NCI-H82 treated with DMSO at 0.1 percent for 48 hours (cell line): Measurements from ENCODE around the gene GTSE1.

Experiments
- DNase-seq: peaks from one replicate; lab custom pipeline; 2025; ENCODE audit not compliant: unreplicated experiment; lab: John Stamatoyannopoulos, UW

The GTSE1 gene

DNA sequence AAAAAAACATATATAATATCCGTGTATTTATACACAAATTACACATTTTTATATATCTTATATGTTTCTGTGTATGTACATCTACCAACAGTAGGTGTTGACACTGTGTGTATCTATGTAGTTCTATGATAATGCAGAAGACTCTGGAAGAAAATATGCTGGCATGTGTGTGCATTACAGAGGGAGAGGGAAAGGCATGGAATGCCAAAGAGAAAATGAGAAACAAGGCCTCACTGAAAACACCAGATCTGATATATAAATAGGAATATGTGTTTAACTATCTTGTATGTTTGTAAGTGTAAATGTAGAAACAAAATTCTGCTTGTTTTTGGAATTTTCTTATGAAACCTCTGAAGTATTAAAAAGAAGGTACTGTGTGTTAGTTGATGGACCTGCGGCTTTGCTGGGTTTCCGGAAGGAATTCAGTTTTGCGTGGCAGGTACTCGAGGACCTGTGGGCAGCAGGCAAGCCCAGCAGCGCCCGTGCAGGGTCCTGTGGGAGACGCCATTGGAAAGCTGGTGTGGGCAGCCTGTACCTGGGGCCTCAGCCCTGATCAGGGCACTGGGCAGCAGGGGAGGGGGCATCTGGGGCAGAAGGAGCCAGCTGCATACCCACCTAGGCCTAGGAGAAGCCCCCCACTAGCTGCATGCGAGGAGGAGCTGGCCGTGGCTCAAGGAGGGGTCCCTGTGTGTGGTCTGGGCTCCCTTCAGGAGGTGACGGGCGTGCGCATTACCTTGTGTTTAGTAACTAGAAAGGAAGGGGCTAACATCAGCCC is 31.2 kb downstream of the GTSE1 start:
- DNase-seq, result no peak

GRCh38 chr22:46328797-46329196 is 32.1 kb downstream of the GTSE1 start:
- DNase-seq, result no peak

DNA sequence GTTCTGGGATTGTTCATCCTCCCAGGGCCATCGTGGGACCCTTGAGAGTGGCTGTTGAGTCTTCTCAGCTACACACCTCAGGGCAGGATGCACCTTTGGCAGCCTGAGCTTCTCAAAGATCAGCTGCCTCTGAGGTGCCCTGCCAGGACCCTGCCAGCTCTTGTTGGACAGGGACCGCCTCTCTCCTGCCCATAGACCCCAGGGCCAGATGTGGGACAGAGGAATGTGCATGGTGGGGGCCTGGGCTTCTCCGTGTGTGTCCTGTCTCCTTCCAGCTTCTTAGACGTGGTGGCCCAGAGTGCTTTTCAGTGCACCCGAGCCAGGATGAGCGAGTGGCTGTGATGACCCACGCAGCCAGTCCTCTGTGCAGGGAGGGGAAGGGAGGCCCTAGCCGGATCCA is 32.9 kb downstream of the GTSE1 start:
- DNase-seq, result no peak

- DNase-seq, result no peak
Measured at GRCh38 chr22:46330426-46330825, 33.8 kb downstream of the GTSE1 start.

GRCh38 chr22:46331496-46331895 is 34.8 kb downstream of the GTSE1 start:
- DNase-seq, result no peak

DNA sequence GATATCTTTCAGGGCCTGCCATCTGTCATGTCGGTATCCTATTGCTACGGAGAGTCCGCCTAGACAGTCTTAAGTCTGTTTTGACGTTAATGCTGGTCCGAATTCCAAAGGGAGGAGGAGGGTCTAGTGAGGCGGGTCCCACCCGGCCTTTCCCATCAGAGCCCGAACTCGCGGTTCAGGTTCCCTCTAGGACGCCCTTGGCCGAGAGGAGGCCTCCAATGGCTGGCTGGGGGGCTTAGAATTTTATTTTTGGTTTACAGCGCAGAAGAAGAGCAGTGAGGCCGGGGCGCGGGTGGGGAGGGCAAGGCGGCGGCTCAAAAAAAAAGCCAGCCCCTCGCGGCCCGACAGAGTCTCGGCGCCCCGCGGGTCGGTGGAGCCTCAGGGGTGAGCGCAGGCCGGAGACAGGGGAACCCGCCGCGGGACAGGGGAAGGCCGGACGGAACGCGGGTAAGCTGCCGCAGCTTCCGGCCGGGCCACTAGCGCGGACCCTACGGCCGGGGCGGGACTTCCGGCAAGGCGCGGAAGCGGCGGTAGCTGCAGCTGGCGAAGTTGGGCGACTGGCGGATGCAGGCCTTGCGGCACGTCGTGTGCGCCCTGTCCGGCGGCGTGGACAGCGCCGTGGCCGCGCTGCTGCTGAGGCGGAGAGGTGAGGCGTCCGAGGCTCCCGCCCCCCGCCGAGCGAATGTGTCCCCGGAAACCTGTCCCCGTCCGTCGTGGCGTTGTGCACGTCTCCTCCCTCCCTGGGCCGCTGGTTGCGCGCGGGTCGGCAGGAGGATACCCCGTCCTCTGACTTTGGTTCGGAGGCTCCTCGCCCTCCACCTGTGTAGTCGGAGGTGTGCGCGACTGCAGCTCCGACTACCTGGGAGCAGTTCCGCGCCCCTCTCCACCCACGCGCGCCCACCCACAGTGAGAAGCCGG is 38.8 kb downstream of the GTSE1 start, which contains the start of gene TRMU:
Gene TRMU (plus strand): TSS at position 514 of the 918 bp plus-strand sequence. CDS start 51 bp downstream, at position 565.
- DNase-seq, result peak; percentile 14

DNA sequence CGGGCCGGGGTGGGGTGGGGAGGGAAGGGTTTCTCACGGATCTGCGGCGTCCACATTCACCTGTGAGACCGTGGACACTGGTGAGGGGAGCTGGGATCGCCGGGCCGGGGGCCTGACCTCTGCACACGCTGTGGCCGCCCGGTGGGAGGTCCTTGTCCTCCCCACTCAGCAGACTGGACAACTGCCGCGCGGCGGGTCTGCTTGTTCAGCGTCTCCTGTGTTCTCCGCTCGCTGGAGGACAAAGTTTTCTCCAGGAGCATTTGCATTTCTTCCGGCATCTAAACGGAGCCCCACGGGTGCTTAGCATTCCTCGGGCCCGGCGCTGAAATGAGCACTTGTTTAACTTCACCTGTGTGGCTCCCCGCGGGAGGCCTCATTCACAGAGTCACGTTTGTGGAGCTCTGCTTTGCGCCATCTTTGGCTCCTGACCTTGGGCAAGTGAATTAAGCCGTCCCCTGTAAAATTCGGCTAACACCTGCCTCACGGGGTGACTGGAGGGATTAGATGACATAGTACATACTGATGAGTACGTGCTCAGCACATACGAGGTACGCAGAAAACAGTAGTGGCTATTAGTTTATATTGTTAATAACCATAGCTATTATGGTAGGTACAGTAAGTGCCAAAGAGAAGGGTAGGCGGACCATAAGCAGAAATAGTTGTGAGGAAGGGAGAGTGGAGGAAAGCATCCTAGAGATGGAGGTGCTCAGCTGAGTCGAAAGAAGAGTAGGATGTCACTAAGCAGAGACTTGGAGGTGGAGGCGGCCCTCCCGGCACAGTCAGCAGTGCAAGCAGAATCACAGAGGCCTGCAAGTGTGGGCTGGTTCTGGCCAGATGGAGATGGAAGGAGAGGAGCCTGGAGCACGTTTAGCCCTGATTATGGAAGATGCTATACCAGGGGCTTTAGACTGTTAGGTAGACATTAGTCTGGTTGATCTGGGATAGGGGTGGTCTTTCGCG is 39.7 kb downstream of the GTSE1 start:
- no peak for DNase-seq

DNA sequence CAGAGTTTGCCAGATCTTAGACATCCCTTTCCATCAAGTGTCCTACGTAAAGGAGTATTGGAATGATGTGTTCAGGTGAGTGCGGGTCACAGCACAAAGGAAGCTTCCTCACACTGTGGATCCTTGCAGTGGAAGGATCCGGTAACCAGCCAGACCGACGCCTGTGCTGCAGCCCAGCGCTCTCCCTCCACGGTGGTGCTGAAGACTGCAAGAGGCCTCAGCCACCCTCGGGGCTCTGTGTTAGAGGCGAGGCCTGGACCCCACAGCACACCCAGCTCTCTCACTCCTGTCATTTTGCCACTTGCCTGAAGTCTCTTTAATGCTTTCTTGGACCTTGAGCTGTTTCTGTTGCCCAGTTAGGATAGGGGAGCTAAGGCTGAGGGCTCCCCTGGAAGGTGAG is 41.2 kb downstream of the GTSE1 start:
- no peak for DNase-seq

- no peak for DNase-seq
Measured at GRCh38 chr22:46338636-46339035, 42.0 kb downstream of the GTSE1 start.

DNA sequence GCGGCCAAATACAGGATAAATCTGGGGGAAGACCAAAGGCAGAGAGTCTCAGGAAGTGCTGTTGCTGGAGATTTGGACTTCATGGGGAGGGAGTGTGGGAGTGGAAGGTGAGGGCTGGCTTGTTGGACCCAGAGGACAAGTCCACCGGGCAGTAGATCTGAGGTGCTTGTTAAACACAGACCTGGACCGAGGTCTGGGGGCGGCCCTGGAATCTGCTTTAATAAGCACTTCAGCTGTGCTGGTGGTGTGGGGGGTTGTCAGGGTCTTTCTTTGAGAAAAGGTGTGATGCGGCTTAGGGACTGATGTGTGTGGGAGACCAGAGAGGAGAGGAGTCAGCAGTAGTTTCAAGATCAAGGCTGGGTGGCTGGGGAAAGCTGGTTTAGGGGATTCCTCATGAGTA is 43.3 kb downstream of the GTSE1 start:
- DNase-seq, result no peak

DNA sequence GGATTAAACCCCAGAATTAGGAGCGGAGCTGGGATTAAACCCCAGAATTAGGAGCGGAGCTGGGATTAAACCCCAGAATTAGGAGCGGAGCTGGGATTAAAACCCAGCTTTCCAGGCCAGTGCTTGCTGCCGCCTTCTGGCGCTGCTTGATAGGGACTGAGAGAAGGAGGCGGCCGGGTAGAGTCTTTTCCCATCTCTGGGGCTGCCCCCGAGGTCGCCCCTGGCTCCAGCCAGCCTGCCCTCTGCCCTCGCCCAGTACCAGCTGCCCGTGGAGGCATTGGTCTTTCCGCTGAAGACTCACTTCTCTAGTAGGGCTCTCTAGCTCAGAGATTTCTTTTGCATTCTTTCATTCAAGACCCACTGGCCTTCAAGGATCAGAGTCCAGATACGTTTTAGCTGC is 44.0 kb downstream of the GTSE1 start:
- no peak for DNase-seq

DNA sequence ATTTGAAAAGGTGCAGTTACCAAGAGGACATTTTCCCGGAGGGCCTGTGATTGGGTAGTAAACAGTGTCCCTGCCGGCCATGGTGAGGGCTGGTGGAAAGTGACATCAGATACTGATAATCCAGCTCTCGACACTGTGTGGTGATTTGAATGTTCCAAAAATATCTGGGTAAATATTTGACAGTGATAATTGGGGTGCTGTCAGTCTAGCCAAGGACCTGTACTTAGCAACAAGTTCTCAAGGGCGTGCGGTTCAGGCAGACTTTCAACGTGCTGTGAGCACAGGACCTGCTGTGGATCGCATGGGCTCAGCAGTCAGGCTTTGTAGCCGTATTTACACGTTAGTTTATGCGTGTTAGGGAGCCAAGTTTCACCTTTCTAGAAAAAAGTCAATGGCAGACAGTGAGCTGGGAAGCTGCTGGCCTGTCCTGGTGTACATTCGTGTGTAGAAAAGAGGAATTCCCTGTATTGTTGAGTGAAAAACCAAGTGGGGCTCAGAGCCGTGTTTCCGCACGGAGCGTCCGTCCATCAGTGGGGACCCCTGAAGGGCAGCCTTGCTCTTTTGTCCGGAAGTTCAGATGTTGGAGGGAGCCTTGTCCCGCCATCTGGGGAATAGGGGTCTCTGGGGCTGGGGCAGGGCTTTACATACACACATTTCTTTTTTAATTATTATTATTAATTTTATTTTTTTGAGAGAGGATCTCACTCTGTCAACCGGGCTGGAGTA is 50.2 kb downstream of the GTSE1 start:
- no peak for DNase-seq

DNA sequence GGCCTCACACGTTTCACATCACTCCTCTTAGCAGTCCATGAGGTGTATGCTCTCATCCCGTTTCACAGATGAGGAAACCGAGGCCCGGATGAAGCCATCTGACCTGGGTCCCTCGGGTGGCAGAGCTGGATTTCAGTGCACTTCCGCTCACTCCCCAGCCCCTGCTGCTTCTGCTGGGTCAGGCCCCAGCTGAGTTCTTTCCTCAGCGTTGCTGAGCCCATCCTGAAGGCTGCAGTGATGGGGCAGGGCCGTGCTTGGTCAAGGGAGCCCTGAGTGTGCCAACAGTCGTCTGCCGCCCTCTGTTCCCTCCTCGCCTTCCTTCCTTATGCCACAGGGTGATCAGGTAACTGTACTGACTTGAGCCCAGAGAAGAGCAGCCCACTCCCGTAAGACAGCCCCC is 51.0 kb downstream of the GTSE1 start:
- DNase-seq, result no peak

DNA sequence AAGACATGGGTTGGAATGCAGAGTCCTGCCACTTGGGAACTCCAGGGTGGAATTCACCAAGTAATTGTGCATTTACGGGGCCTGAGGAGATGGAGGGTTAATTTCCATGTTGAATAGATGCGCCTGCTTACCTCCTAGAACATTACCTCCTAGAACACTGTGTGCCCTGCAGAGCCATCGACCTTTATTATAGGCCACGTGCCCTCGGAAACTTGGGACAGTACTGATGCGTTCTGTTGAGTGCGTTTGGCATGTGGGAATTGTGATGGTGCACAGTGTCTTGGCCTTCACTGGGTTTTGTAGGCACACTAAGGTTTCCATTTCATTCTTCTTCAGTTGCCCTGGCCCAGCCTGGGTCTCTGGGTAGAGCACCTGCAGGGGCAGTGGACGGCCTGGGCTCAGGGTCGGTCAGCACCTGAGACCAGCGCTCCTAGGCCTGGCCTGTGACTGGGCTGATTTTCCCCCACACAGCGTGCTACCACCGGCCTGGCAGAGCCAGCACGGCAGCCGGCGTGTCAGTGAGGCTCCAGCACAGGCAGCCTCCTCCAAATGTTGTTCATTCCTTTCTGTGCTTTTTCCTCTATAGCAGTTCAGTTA is 51.5 kb downstream of the GTSE1 start:
- no peak for DNase-seq

GRCh38 chr22:46349238-46349637 is 52.6 kb downstream of the GTSE1 start:
- DNase-seq, result no peak

DNA sequence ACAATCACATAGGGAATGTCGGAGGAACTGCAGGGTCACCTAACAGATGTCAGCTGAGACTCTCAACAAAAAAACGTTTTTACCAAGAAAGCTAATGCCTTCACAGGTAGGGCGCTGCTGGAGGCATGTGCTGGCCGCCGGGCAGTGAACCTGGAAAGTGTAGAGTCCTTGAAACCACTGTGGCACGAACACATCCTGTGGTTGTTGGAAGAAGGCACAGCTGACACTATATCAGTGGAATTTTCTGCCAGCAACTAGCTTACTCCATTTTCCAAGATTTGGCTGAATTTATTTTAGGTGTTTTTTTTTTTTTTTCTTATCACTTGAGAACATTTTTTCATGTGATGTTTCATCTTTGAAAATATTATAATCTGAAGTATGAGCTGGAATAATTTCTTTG is 53.0 kb downstream of the GTSE1 start:
- no peak for DNase-seq

GRCh38 chr22:46350121-46350520 is 53.5 kb downstream of the GTSE1 start:
- DNase-seq, result no peak

GRCh38 chr22:46350646-46351045 is 54.0 kb downstream of the GTSE1 start:
- DNase-seq, result no peak

- DNase-seq, result no peak
Measured at GRCh38 chr22:46351131-46351735, 54.6 kb downstream of the GTSE1 start.
